Stomach (tissue), 4 donors: ENCODE measurements around the gene A2M.

ENCODE experiments used
- POLR2A ChIP-seq, 4 donors: fragments of 450-650 bp; IDR thresholded peaks; one replicate each; pipeline ENCODE4 v1.6.1; 2016; ENCODE audit warnings: antibody characterized with exemption in 4 of 4, control low read depth in 2 of 4, mild to moderate bottlenecking in 1 of 4, moderate library complexity in 1 of 4
- POLR2AphosphoS5 ChIP-seq, 3 donors: sonication (generic); formaldehyde crosslinking; IDR thresholded peaks; one replicate each; pipeline ENCODE4 v1.6.1; 2016; ENCODE audit warnings: antibody characterized with exemption in 3 of 3
- TF ChIP-seq, protein P1 (sequence below), 7 experiments: fragments of 450-650 bp in 4 of 7; fragments of 200-600 bp in 3 of 7; sonication (generic) in 3 of 7; IDR thresholded peaks; one replicate each; pipeline ENCODE4 v1.5.1; 2016 to 2019; ENCODE audit warnings: antibody characterized with exemption in 7 of 7, control low read depth in 2 of 7, mild to moderate bottlenecking in 1 of 7

GRCh38 chr12:9083793-9084192, 31.9 kb downstream of the A2M start:
- TF ChIP-seq, protein P1, sequence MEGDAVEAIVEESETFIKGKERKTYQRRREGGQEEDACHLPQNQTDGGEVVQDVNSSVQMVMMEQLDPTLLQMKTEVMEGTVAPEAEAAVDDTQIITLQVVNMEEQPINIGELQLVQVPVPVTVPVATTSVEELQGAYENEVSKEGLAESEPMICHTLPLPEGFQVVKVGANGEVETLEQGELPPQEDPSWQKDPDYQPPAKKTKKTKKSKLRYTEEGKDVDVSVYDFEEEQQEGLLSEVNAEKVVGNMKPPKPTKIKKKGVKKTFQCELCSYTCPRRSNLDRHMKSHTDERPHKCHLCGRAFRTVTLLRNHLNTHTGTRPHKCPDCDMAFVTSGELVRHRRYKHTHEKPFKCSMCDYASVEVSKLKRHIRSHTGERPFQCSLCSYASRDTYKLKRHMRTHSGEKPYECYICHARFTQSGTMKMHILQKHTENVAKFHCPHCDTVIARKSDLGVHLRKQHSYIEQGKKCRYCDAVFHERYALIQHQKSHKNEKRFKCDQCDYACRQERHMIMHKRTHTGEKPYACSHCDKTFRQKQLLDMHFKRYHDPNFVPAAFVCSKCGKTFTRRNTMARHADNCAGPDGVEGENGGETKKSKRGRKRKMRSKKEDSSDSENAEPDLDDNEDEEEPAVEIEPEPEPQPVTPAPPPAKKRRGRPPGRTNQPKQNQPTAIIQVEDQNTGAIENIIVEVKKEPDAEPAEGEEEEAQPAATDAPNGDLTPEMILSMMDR (IDR thresholded peaks at IDR 0.05): no peak
- no peak for TF ChIP-seq POLR2AphosphoS5 (IDR thresholded peaks at IDR 0.05)
- no peak for TF ChIP-seq POLR2A (IDR thresholded peaks at IDR 0.05)
